Mucosa of rectum (tissue), 2 donors: ENCODE data around the gene MRPS11.
"Not testable (repeated sequence)": the region's sequence is repeated elsewhere in the genome, so short reads cannot be mapped to it uniquely, and the experiment has no call there.

ENCODE experiments used
- H3K27ac ChIP-seq, 2 donors: one replicate each; pipeline ENCODE4 v1.7.0; 2013; ENCODE audit warnings: inconsistent platforms in 2 of 2, low read depth in 2 of 2, low read length in 2 of 2
- H3K27me3 ChIP-seq, 2 donors: one replicate each; pipeline ENCODE4 v1.7.0; 2013; ENCODE audit warnings: low read length in 2 of 2; ENCODE audit not compliant: control insufficient read depth in 2 of 2, insufficient read depth in 2 of 2
- H3K36me3 ChIP-seq, 2 donors: one replicate each; pipeline ENCODE4 v1.7.0; 2013; ENCODE audit warnings: low read length in 2 of 2; ENCODE audit not compliant: control insufficient read depth in 2 of 2, insufficient read depth in 2 of 2
- H3K4me1 ChIP-seq, 2 donors: one replicate each; pipeline ENCODE4 v1.7.0; 2013; ENCODE audit warnings: low read length in 2 of 2, mild to moderate bottlenecking in 1 of 2; ENCODE audit not compliant: control insufficient read depth in 2 of 2, insufficient read depth in 2 of 2
- H3K4me3 ChIP-seq, 2 donors: one replicate each; pipeline ENCODE4 v1.7.0; 2013; ENCODE audit warnings: low read length in 2 of 2
- H3K9ac ChIP-seq, 2 donors: one replicate each; pipeline ENCODE4 v1.7.0; 2013; ENCODE audit warnings: low read length in 2 of 2, low read depth in 1 of 2, mild to moderate bottlenecking in 1 of 2
- H3K9me3 ChIP-seq, 2 donors: one replicate each; pipeline ENCODE4 v1.7.0; 2013; ENCODE audit warnings: low read length in 2 of 2; ENCODE audit not compliant: control insufficient read depth in 2 of 2
- donor health status: healthy.
- donor health status: Normal muscosa, but diverticular disease.

Gene MRPS11

GRCh38 chr15:88454236-88454635, 13.3 kb upstream of the MRPS11 start:
- H3K27ac ChIP-seq, result no peak overlapping the region
- peaks cover 9 to 17% of the 10 kb centered on the region in 2 donors for H3K36me3 ChIP-seq
- no peaks in the 10 kb centered on the region for H3K9me3 ChIP-seq
- no peak overlapping the region for H3K9ac ChIP-seq
- no peak overlapping the region for H3K4me3 ChIP-seq
- H3K4me1 ChIP-seq, result peaks cover 0 to 2% of the 10 kb centered on the region in 2 donors
- no peaks in the 10 kb centered on the region for H3K27me3 ChIP-seq

DNA sequence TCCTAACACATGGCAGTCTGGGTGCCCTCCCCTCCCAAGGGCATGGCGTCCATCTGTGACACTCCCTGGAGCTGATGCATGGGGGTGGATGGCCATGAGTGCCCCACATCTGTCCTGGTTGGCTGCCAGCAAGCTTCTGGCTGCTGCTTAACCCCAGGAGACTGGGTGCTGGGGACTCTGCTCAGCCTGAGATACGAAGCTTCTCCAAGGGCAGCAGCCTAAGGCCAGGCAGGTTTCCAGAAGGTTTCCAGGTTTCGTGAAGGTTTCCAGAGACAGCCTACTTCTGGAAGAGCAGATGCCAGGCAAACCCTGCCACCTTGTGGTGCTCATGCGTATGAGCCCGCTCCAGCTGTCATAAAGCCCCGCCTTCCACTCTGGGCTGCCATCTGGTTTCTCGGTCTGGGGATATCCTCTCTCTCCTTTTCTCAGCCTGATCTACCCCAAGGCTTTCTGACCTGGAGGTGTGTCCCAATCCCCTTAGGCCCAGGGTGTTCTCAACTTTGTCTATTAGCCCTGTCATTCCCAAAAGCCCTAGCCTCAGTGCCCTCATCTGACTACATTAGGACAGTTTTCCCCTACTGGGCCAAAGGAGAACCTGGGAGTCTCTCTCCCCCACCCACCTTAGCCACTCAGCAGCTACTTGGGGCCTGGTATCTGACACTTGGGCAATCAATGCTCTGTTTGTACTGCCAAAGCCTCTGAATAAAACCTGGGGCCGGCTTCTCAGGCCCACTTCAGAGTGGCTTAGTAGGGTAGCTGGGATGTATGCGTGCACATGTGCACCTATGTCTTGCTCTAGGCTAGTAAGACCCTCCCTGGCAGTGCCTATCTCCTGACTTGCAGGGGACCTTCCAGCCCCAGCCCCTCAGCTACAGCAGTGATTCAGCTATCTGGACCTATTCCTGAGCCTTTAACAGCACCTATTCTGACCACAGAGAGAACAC, 12.4 kb upstream of the MRPS11 start:
- Histone ChIP-seq H3K4me1 (peaks cover 0 to under 1% of the 10 kb centered on the region in 2 donors), H3K9ac (no peak overlapping the region), H3K36me3 (peaks cover 17 to 26% of the 10 kb centered on the region in 2 donors), H3K27me3 (no peaks in the 10 kb centered on the region), H3K27ac (no peak overlapping the region), H3K9me3 (no peaks in the 10 kb centered on the region), H3K4me3 (no peak overlapping the region)

GRCh38 chr15:88456733-88457132, 10.8 kb upstream of the MRPS11 start:
- peaks cover 22 to 28% of the 10 kb centered on the region in 2 donors for H3K36me3 ChIP-seq
- no peaks in the 10 kb centered on the region for H3K27me3 ChIP-seq
- no peak overlapping the region for H3K4me3 ChIP-seq
- no peaks in the 10 kb centered on the region for H3K4me1 ChIP-seq
- no peaks in the 10 kb centered on the region for H3K9me3 ChIP-seq
- no peak overlapping the region for H3K27ac ChIP-seq
- H3K9ac ChIP-seq, result no peak overlapping the region

- Histone ChIP-seq H3K4me1 (peaks cover 14 to 22% of the 10 kb centered on the region in 2 donors), H3K9me3 (no peaks in the 10 kb centered on the region), H3K9ac (no peak overlapping the region), H3K27ac (no peak overlapping the region), H3K4me3 (no peak overlapping the region), H3K27me3 (no peaks in the 10 kb centered on the region), H3K36me3 (peaks cover 39 to 43% of the 10 kb centered on the region in 2 donors)
Observed at GRCh38 chr15:88463870-88464532, 3.5 kb upstream of the MRPS11 start.

GRCh38 chr15:88465633-88466224, 1.8 kb upstream of the MRPS11 start:
- peaks cover 29 to 32% of the 10 kb centered on the region in 2 donors for H3K36me3 ChIP-seq
- no peak overlapping the region for H3K27ac ChIP-seq

DNA sequence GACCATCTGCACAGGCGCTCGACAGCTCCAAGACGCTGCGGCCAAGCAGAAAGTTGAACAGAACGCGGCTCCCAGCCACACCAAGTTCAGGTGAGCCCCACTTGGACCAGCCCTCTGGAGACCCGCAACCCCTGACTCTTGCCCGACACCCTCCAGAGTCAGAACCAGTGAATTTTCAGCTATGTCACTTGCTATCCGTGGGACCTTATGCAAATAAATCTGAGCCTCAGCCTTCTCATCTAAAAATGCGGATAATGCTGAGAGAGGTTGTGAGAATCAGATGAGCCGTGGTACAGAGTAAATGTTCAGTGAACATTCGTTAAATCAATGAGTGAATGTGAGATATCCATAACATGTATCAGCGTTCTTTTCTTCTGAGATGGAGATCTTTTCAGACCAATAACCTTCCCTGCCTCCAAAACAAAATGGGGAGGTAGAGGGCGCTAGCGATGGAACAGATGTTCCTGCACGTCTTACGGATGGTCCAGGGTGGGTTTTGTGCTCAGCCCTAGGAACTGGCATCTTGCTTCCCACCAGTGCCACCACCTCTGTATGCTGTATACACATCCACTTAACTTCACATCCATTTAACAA, 524 bp downstream of the MRPS11 start:
- Histone ChIP-seq H3K27me3 (no peaks in the 10 kb centered on the region), H3K27ac (peak overlapping the region; percentile 85 to 87), H3K4me3 (peak overlapping the region; percentile 96 to 99), H3K9me3 (no peaks in the 10 kb centered on the region), H3K9ac (peak overlapping the region; percentile 87 to 92), H3K36me3 (peaks cover 25 to 29% of the 10 kb centered on the region in 2 donors), H3K4me1 (peaks cover 14 to 22% of the 10 kb centered on the region in 2 donors)

More at GRCh38 chr15:88465633-88466224, 1.8 kb upstream of the MRPS11 start:
- Histone ChIP-seq H3K9me3 (no peaks in the 10 kb centered on the region), H3K4me3 (no peak overlapping the region), H3K9ac (no peak overlapping the region), H3K27me3 (no peaks in the 10 kb centered on the region), H3K4me1 (peaks cover 14 to 22% of the 10 kb centered on the region in 2 donors)

GRCh38 chr15:88468721-88469120, 1.2 kb downstream of the MRPS11 start:
- Histone ChIP-seq H3K36me3 (peaks cover 20 to 29% of the 10 kb centered on the region in 2 donors), H3K4me1 (peaks cover 14 to 22% of the 10 kb centered on the region in 2 donors)
- not testable (repeated sequence) for H3K27ac ChIP-seq, H3K9me3 ChIP-seq, H3K9ac ChIP-seq, H3K4me3 ChIP-seq, H3K27me3 ChIP-seq

GRCh38 chr15:88469321-88469720, 1.8 kb downstream of the MRPS11 start:
- Histone ChIP-seq H3K4me3 (no peak overlapping the region), H3K4me1 (peaks cover 14 to 22% of the 10 kb centered on the region in 2 donors), H3K36me3 (peaks cover 14 to 24% of the 10 kb centered on the region in 2 donors), H3K27me3 (no peaks in the 10 kb centered on the region), H3K9me3 (no peaks in the 10 kb centered on the region), H3K27ac (no peak overlapping the region), H3K9ac (no peak overlapping the region)

GRCh38 chr15:88470625-88471372, 3.3 kb downstream of the MRPS11 start:
- Histone ChIP-seq H3K4me1 (peaks cover 14 to 21% of the 10 kb centered on the region in 2 donors), H3K9me3 (no peaks in the 10 kb centered on the region), H3K36me3 (peaks cover 16 to 25% of the 10 kb centered on the region in 2 donors)

More at GRCh38 chr15:88470625-88471372, 3.3 kb downstream of the MRPS11 start:
- peak overlapping the region in 1 of 2 donors; percentile 5 for H3K27ac ChIP-seq
- no peak overlapping the region for H3K4me3 ChIP-seq
- H3K9ac ChIP-seq, result no peak overlapping the region
- H3K27me3 ChIP-seq, result no peaks in the 10 kb centered on the region
